B cell (primary cell): Measurements from ENCODE around the gene TMEM87B. TPM values are rescaled to one million over a fixed set of nuclear protein-coding genes. Genes with fewer than 3 reads are reported as not detected.
A peak's percentile ranks its signal among the peaks of the same experiment; 100 is the strongest.

Source experiments
- ATAC-seq: fragments of 200-7000 bp; cut with Tn5 transposase; one replicate; pipeline ENCODE4 v1.10.0; 2021; ENCODE audit warnings: low read depth, mild to moderate bottlenecking, moderate number of reproducible peaks, moderate library complexity
- CTCF ChIA-PET: fragments of 350-600 bp; sonication (Branson Sonifier 250); formaldehyde crosslinking; loops from one replicate; lab custom pipeline; 2021; ENCODE audit warnings: antibody characterized with exemption, inconsistent platforms; lab: Charles Lee
- POLR2A ChIA-PET: fragments of 350-600 bp; sonication (Branson Sonifier 250); formaldehyde crosslinking; loops from one replicate; lab custom pipeline; 2021; ENCODE audit warnings: antibody characterized with exemption; lab: Charles Lee
- DNase-seq: peaks from one replicate; pipeline ENCODE4 v3.0.0; 2013
- H2AFZ ChIP-seq: 2 replicates; pipeline ENCODE4 v1.6.1; 2012; ENCODE audit warnings: mild to moderate bottlenecking, low read depth, low read length; ENCODE audit not compliant: insufficient read depth, poor library complexity, severe bottlenecking
- H3K27ac ChIP-seq, 2 donors: 1 replicate in 1 of 2; 2 replicates in 1 of 2; pipeline ENCODE4 v1.5.1; 2012 to 2013; ENCODE audit warnings: low read length in 2 of 2, mild to moderate bottlenecking in 2 of 2, moderate library complexity in 1 of 2
- H3K27me3 ChIP-seq, 4 experiments: fragments of 200-600 bp in 1 of 4; sonication (generic) in 1 of 4; replicated peaks in 1 of 4; 1 replicate in 2 of 4; 2 replicates in 2 of 4; pipeline versions ENCODE4 v1.6.1 to v1.7.0; 2013 to 2016; ENCODE audit warnings: low read length in 3 of 4, mild to moderate bottlenecking in 2 of 4, mixed read lengths in 1 of 4, moderate library complexity in 1 of 4; ENCODE audit not compliant: insufficient read depth in 4 of 4, control insufficient read depth in 3 of 4; ENCODE audit errors: control extremely low read depth in 1 of 4
- H3K36me3 ChIP-seq, 2 experiments: replicated peaks in 1 of 2; 1 replicate in 1 of 2; 2 replicates in 1 of 2; pipeline versions ENCODE4 v1.6.1 to v1.7.1; 2013; ENCODE audit warnings: low read length in 1 of 2; ENCODE audit not compliant: insufficient read depth in 2 of 2, control insufficient read depth in 1 of 2; ENCODE audit errors: control extremely low read depth in 1 of 2, extremely low read depth in 1 of 2
- H3K4me1 ChIP-seq, 2 donors: fragments of 200-600 bp in 1 of 2; sonication (generic) in 1 of 2; 1 replicate in 1 of 2; 2 replicates in 1 of 2; pipeline versions ENCODE4 v1.5.1 to v1.6.1; 2013 to 2017; ENCODE audit warnings: low read length in 2 of 2; ENCODE audit not compliant: control insufficient read depth in 2 of 2, insufficient read depth in 2 of 2
- H3K4me2 ChIP-seq: replicated peaks from 2 replicates; pipeline ENCODE3; 2012; ENCODE audit warnings: mild to moderate bottlenecking, low read depth, low read length; ENCODE audit not compliant: poor library complexity, severe bottlenecking
- H3K4me3 ChIP-seq, 5 experiments: fragments of 200-600 bp in 1 of 5; sonication (generic) in 1 of 5; 1 replicate in 3 of 5; 2 replicates in 2 of 5; pipeline versions ENCODE4 v1.5.1 to v1.7.0; 2011 to 2016; ENCODE audit warnings: low read length in 4 of 5, mild to moderate bottlenecking in 4 of 5, low read depth in 2 of 5, control low read depth in 1 of 5, moderate library complexity in 1 of 5; ENCODE audit not compliant: insufficient read depth in 1 of 5; ENCODE audit errors: control extremely low read depth in 1 of 5, extremely low read depth in 1 of 5
- H3K79me2 ChIP-seq: fragments of 200-600 bp; sonication (generic); one replicate; pipeline ENCODE4 v1.6.0; 2016; ENCODE audit warnings: low read length; ENCODE audit not compliant: control insufficient read depth, insufficient read depth
- H3K9ac ChIP-seq: fragments of 200-600 bp; sonication (generic); 2 replicates; pipeline ENCODE4 v1.6.1; 2017; ENCODE audit warnings: mild to moderate bottlenecking, low read length, moderate library complexity
- H3K9me3 ChIP-seq, 3 donors: one replicate each; pipeline versions ENCODE4 v1.6.1 to v1.7.1; 2013; ENCODE audit warnings: low read length in 2 of 3; ENCODE audit not compliant: control insufficient read depth in 2 of 3, insufficient read depth in 1 of 3; ENCODE audit errors: control extremely low read depth in 1 of 3
- H4K20me1 ChIP-seq: 2 replicates; pipeline ENCODE4 v1.6.0; 2012; ENCODE audit warnings: mild to moderate bottlenecking, low read length; ENCODE audit not compliant: insufficient read depth, control insufficient read depth, poor library complexity, severe bottlenecking
- H3K27ac Mint-ChIP-seq: one replicate; pipeline ENCODE4 v1.8.0; 2021; ENCODE audit warnings: mixed read lengths
- H3K27me3 Mint-ChIP-seq: one replicate; pipeline ENCODE4 v1.8.0; 2021; ENCODE audit warnings: mixed read lengths
- H3K4me1 Mint-ChIP-seq: one replicate; pipeline ENCODE4 v1.8.0; 2021; ENCODE audit warnings: mixed read lengths
- H3K4me3 Mint-ChIP-seq: one replicate; pipeline ENCODE4 v1.8.0; 2021; ENCODE audit warnings: mixed read lengths
- H3K9me3 Mint-ChIP-seq: one replicate; pipeline ENCODE4 v1.8.0; 2022; ENCODE audit warnings: mixed read lengths; ENCODE audit not compliant: insufficient read depth
- EZH2 ChIP-seq: IDR thresholded peaks from 2 replicates; pipeline ENCODE4 v1.6.1; 2012; ENCODE audit warnings: borderline replicate concordance, low read depth, mild to moderate bottlenecking, moderate library complexity, low read length; ENCODE audit not compliant: insufficient read depth, poor library complexity, severe bottlenecking
- WGBS: methylation state at CpG from one replicate; pipeline ENCODE4 v1.1.5; 2013; ENCODE audit warnings: missing lambda C conversion rate; ENCODE audit not compliant: insufficient coverage; 5-methylcytosine and 5-hydroxymethylcytosine counted together
- intact Hi-C: fragments of 100-400 bp; cut with micrococcal nuclease; formaldehyde crosslinking; loops from one replicate; pipeline ENCODE4 v1.10.0; 2022
- polyA plus RNA-seq: library from polyadenylated mRNA; depleted of rRNA; stranded (reverse); fragments of >200 nt; gene quantifications from 2 replicates; pipeline ENCODE4 v1.2.3, GENCODE V29; 2012
- total RNA-seq, 2 donors: library from RNA; stranded (reverse); fragments of 120-200 nt in 1 of 2; gene quantifications; 1 replicate in 1 of 2; 2 replicates in 1 of 2; pipeline versions ENCODE4 v1.2.3 to v1.2.4, GENCODE V29; 2013 to 2022
- TF ChIP-seq, protein P1 (sequence below): fragments of 200-600 bp; IDR thresholded peaks from one replicate; pipeline ENCODE4 v1.8.0; 2022; ENCODE audit warnings: antibody characterized with exemption, mild to moderate bottlenecking

TMEM87B gene
- total and polyA plus RNA-seq, 2 donors (not counting 1 experiment from before 2014, with no cell fraction given), result 9.4 to 21.0 TPM

DNA sequence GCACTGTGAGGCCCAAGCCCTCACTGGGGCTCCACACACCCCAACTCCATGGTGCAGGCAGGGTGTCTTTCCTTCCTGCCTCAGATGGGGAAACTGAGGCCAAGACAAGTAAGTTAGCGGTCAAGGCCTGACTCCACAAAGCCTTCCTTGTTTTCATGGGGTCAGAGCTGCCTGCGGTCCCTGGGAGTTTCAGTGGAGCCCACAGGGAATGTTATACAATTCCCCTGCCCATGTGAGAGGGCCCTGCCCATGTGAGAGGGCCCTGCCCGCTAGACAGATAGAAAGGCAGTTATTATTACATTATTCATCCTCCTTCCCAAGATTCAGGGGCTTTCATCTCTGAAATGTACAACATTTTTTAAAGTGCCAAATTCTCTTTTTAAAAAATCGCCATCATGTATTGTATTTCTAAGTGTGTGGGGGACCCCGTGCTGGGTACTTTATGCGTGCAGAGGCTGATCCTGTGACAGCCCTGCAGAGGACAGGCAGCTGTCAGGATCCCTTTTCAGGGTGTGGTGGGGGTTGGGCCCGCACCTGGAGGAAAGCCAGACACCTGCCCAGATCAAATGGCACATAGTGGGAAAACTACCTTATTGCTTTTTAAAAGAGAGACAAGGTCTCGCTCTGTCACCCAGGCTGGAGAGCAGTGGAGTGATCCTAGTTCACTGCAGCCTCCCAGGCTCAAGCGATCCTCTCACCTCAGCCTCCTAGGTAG, 106.5 kb downstream of the TMEM87B start:
- H2AFZ ChIP-seq, result no peak overlapping the region
- Mint-ChIP-seq H3K4me1 (peaks cover 14% of the 10 kb centered on the region), H3K9me3 (no peaks in the 10 kb centered on the region), H3K27me3 (no peaks in the 10 kb centered on the region), H3K4me3 (no peak overlapping the region), H3K27ac (peak overlapping the region; percentile 56)
- 100% methylated on average over 5 of the region's 9 CpGs for WGBS
- H3K4me1 ChIP-seq, result peaks cover 2 to 9% of the 10 kb centered on the region in 2 donors
- H3K4me3 ChIP-seq, result no peak overlapping the region
- no peak for TF ChIP-seq EZH2
- TF ChIP-seq, protein P1, sequence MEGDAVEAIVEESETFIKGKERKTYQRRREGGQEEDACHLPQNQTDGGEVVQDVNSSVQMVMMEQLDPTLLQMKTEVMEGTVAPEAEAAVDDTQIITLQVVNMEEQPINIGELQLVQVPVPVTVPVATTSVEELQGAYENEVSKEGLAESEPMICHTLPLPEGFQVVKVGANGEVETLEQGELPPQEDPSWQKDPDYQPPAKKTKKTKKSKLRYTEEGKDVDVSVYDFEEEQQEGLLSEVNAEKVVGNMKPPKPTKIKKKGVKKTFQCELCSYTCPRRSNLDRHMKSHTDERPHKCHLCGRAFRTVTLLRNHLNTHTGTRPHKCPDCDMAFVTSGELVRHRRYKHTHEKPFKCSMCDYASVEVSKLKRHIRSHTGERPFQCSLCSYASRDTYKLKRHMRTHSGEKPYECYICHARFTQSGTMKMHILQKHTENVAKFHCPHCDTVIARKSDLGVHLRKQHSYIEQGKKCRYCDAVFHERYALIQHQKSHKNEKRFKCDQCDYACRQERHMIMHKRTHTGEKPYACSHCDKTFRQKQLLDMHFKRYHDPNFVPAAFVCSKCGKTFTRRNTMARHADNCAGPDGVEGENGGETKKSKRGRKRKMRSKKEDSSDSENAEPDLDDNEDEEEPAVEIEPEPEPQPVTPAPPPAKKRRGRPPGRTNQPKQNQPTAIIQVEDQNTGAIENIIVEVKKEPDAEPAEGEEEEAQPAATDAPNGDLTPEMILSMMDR, result no peak
- DNase-seq (no peak), ATAC-seq (no peak)
- H3K9me3 ChIP-seq, result peaks cover 0 to 15% (median 0%) of the 10 kb centered on the region in 3 donors
- no peak overlapping the region for H3K4me2 ChIP-seq
- POLR2A ChIA-PET, result interaction anchor here (0.8 kb wide), 1 partner anchor 24 kb away, joined by 6 read pairs; no protein-coding TSS in a partner anchor
- no peaks in the 10 kb centered on the region for H3K79me2 ChIP-seq
- H3K27me3 ChIP-seq, result no peaks in the 10 kb centered on the region
- no peak overlapping the region for H3K27ac ChIP-seq
- CTCF ChIA-PET, result no interaction called here
- intact Hi-C loops, result no loop called here
- H3K36me3 ChIP-seq, result no peaks in the 10 kb centered on the region
- no peak overlapping the region for H3K9ac ChIP-seq
- H4K20me1 ChIP-seq, result no peaks in the 10 kb centered on the region

DNA sequence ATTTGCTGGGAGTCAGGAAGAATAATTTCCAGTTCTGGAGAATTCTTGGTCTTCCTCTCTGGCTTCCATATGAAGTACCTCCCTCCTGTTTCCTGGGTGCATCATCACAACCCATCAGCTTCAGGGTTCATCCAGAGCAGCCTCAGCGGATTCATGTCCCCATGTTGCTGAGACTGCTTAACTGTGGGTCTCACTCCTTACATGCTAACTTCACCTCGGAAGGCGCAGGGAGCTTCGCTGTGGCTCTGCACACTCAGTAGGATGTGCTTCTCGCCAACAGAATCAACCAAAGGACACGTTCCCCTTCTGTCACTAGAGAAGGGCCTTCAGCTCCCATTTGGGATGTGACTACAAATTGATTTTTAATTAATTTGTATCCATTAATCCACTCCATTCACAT, 107.3 kb downstream of the TMEM87B start:
- POLR2A ChIA-PET, result no interaction called here
- H3K9me3 ChIP-seq, result peaks cover 0 to 15% (median 0%) of the 10 kb centered on the region in 3 donors
- H3K4me2 ChIP-seq, result no peak overlapping the region
- no peak for TF ChIP-seq EZH2
- TF ChIP-seq, protein P1, result no peak
- intact Hi-C loops, result no loop called here
- peaks cover 0 to 3% of the 10 kb centered on the region in 2 donors for H3K4me1 ChIP-seq
- CTCF ChIA-PET, result interaction anchor here (0.7 kb wide), 1 partner anchor 9 kb away, joined by 3 read pairs; no protein-coding TSS in a partner anchor
- H3K4me3 Mint-ChIP-seq, result no peak overlapping the region
- H3K27ac Mint-ChIP-seq, result peak overlapping the region; percentile 32
- ATAC-seq (no peak), DNase-seq (no peak)
- 100% methylated on average over 5 of the region's 6 CpGs for WGBS
- no peak overlapping the region for H3K27ac ChIP-seq
- H3K9me3 Mint-ChIP-seq, result no peaks in the 10 kb centered on the region
- H3K27me3 ChIP-seq, result no peaks in the 10 kb centered on the region
- no peaks in the 10 kb centered on the region for H3K27me3 Mint-ChIP-seq
- H3K36me3 ChIP-seq, result no peaks in the 10 kb centered on the region
- no peak overlapping the region for H3K4me3 ChIP-seq
- H3K9ac ChIP-seq, result no peak overlapping the region
- no peaks in the 10 kb centered on the region for H4K20me1 ChIP-seq
- no peaks in the 10 kb centered on the region for H3K79me2 ChIP-seq
- peaks cover 11% of the 10 kb centered on the region for H3K4me1 Mint-ChIP-seq
- no peak overlapping the region for H2AFZ ChIP-seq
